ENCODE data around the gene TBC1D22A.
A peak's percentile ranks its signal among the peaks of the same experiment; 100 is the strongest.

Gene TBC1D22A

GRCh38 chr22:47089796-47090460 lies 327.5 kb downstream of the TBC1D22A start:
- no peak for TF ChIP-seq CTCF (IDR thresholded peaks at IDR 0.05; ENCODE audit: low read depth, low read length)
- peak overlapping the region; percentile 53 for H3K4me3 ChIP-seq (ENCODE audit: low read depth, low read length)

- no peak for TF ChIP-seq CTCF (IDR thresholded peaks at IDR 0.05; ENCODE audit: low read depth, low read length)
- H3K4me3 ChIP-seq (ENCODE audit: low read depth, low read length) = peak overlapping the region; percentile 53
These were observed 328.3 kb downstream of the TBC1D22A start for GRCh38 chr22:47090591-47091245.

GRCh38 chr22:47091246-47091651 lies 328.8 kb downstream of the TBC1D22A start:
- no peak for TF ChIP-seq CTCF (IDR thresholded peaks at IDR 0.05; ENCODE audit: low read depth, low read length)
- H3K4me3 ChIP-seq (ENCODE audit: low read depth, low read length) = peak overlapping the region; percentile 53

GRCh38 chr22:47091921-47092700 lies 329.7 kb downstream of the TBC1D22A start:
- no peak overlapping the region for H3K4me3 ChIP-seq (ENCODE audit: low read depth, low read length)
- no peak for TF ChIP-seq CTCF (IDR thresholded peaks at IDR 0.05; ENCODE audit: low read depth, low read length)

GRCh38 chr22:47092896-47093311 lies 330.5 kb downstream of the TBC1D22A start:
- H3K4me3 ChIP-seq (ENCODE audit: low read depth, low read length) = no peak overlapping the region
- no peak for TF ChIP-seq CTCF (IDR thresholded peaks at IDR 0.05; ENCODE audit: low read depth, low read length)

- no peak overlapping the region for H3K4me3 ChIP-seq (ENCODE audit: low read depth, low read length)
- TF ChIP-seq CTCF (IDR thresholded peaks at IDR 0.05; ENCODE audit: low read depth, low read length) = no peak
These were observed 331.3 kb downstream of the TBC1D22A start for GRCh38 chr22:47093720-47094119.

All from WI38 (cell line).